HG03565 (cell line): ENCODE data around the gene VPS37B.

Experiments used
- ATAC-seq: cut with Tn5 transposase; IDR thresholded peaks from one replicate; pipeline ENCODE4 v1.9.1; 2021; ENCODE audit warnings: mild to moderate bottlenecking, moderate library complexity; ENCODE audit not compliant: unreplicated experiment

Gene VPS37B

DNA sequence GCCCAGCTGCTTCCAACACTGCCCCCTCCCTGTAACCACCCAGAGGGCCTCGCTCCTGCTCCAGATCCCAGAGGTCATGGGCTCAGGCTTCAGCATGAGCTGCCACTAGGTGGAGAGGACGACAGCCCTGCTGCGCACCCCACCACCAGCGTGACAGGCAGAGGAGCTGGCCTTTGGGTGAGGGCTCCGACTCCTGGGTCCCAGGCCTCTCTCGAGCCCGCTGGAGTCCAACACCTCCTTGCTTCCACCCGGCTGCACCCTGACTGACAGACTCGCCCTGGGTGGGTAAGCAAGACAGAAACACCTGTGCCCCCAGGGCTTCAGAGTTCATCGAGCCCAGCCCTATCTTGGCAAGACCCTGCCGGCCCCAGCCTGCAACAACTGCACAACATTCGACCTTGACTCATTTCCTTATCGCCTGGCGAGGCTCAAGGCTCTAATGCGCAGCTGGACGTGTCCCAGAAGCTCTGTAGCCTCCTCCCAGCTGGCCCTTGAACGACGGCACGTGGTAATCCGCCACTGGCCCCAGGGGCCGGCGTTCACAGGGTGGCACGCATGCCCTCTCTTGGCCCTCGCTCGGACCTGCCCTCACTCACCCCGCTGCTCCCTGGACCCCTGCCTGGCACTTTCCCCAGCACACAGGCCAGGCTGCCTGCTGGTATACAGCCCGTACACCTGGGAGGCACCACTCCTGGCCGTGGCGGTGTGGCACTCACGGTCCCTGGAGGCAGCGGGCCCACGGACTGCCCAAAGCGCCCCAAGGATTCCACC, 28.0 kb downstream of the VPS37B start:
- no peak for ATAC-seq

DNA sequence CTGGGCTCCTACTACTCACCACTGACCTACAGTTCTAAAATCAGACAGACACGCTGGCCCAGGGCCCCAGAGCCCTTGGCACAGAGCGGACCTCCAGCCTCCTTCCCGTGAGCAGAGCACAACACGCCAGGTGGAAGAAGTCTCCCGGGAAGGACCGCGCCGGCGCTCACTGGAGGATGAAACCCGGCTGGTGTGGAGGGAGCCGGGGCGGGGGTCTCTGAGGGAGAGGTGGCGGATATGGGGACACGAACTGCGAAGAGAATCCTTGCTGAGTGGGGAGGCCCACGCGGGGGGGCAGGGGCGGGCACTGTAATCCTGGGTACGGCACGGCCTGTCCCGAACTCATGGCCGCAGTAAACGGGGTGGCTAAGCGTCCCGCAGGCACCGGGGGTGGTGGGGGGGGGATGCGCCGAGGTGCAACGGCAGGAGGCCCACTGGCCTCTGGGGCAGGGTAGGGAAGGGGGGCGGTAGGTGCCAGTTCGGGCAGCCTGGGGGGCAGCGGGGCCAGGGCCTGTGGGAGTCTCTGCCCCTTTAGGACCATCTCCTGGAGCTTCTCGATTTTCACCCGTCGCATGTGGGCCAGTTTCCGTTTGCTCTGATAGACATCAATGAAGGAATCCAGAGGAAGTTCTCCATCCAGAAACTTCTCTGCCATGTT, 28.8 kb downstream of the VPS37B start:
- no peak for ATAC-seq

DNA sequence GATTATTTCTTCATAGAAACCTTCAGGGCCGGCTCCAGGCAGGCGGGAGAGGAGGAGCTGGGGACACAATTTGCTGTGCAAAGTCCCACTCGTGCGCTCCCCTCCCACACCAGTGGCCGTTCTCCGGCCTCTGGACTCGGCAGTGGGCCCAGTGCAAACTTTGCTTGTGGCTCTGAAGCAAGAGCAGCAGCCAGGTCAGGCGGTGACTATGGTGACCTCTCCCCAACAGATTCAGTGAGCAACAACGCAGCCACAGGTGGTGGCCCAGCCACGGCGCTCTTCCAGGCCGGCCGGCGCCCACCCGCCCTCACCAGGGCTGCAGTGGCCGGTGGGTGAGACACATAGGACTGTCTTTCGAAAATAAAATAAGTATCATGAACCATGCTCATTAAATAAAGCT, 29.5 kb downstream of the VPS37B start:
- ATAC-seq: no peak

DNA sequence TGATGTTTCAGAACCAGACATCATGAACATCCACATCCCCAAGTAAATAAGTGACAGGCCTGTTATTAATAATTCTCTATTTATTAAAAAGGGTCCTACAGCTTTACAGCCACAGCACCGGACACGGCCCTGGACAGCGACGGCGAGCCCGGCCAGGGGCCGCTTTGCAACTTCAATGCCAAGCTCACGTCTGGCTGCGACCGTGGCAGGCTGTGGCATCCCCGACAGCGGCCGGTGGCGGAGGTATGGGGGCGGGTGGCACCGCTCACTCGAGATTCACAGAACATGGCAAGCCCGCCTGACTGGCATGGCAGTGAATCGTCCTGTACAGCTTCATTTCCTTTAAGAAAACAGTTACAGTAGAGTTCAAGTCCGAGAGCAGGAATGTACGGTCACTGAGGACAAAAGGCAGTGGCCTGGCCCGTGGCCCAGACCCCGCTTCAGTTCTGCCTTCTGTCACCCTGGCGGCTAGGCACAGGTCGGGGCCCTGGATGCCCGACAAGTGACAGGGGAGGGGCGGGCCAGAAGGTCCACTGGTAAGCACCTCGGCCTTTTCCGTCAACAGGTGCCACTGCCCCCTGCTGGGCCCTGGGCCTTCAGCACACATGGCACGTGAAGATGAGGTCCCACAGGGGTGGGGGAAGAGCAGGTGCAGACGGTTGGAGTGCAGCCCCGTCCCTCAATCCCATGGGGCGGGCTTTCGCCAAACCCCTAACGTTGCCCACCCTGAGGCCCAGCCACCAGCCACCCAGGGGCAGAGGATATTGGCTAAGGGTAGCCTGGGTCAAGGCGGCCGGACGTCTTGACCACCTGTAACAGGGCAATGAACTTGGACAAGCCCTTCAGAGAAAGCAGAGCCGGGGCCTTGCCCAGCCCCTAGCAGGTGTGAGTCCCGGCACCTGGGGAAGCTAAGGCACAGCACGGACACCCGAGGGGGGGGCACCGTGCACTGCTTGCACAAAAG, 30.4 kb downstream of the VPS37B start:
- no peak for ATAC-seq

DNA sequence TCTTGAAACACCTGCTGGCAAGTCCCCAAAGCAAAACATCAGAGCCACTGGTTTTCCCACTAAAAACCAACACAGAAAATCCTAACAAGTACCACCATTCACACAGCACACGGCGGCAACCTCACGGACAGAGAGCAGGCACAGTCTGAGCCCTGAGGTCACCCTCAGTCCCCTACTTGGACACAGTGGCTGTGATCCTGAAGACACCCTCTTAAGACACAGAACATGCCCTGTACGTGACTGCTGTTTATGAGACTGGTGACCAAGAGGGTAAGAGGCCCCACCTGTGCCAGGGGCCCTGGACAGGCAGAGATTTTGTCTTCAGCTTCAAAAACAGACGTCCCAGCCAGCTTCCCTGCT, 31.1 kb downstream of the VPS37B start:
- ATAC-seq: no peak

DNA sequence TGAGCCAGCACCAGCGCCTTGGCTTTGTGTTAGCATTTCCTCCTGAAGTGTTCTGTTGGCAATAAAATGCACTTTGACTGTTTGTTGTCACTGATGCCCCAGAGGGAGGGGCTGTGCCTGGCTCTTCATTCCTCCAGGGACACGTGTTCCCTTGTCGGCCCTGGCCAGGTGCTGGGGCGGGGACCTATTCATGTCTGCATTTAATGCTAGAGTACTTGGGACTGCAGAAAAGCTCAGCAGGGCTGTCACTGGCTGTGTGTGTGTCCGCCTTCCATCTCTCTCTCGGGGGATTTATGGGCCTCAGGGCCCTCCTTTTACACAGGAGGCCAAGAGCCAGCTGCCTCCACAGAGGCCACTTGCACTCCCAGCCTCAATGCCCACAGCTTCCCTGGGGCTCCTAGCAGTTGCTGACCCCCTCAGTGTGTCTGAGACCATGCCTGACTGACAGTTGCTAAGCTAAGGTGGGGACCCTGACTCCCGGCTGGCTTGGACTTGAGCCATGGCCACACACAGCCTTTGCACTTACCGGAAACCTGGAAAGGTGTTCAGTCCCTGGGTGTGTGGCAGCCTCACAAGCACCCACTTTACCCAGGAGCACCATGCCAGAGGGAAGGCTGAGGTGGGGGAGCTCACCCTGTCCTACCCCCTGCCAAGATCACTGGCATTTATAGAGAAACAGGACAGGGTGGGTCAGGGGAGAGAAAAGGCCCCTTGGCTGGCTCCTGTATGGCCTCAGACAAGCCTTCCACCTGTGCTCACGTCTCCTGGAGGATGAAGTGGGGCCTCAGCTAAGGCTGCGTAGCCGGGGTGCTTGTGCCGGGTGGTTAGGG, 32.8 kb downstream of the VPS37B start:
- ATAC-seq: no peak

DNA sequence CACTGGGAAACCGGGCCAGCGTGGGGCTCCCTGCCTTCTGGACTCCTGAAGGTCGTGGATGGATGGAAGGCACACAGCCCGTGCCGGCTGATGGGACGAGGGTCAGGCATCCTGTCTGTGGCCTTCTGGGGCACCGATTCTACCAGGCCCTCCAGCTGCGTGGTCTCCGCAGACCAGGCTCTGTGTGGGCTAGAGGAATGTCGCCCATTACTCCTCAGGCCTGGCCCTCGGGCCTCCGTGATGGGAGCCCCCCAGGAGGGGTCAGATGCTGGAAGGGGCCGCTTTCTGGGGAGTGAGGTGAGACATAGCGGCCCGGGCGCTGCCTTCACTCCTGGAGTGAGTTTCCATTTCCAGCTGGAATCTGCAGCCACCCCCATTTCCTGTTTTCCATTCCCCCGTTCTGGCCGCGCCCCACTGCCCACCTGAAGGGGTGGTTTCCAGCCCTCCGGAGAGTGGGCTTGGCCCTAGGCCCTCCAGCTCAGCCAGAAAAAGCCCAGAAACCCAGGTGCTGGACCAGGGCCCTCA, 33.8 kb downstream of the VPS37B start:
- ATAC-seq: no peak

DNA sequence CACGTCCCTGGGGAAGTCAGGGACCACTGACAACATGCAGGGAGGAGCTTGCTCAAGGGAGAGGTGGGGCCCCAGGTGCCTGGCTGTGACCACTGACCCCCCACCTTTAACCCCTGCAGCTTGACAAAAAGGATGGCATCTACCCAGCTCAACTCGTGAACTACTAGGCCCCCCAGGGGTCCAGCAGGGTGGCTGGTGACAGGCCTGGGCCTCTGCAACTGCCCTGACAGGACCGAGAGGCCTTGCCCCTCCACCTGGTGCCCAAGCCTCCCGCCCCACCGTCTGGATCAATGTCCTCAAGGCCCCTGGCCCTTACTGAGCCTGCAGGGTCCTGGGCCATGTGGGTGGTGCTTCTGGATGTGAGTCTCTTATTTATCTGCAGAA, 34.3 kb downstream of the VPS37B start:
- ATAC-seq: no peak

DNA sequence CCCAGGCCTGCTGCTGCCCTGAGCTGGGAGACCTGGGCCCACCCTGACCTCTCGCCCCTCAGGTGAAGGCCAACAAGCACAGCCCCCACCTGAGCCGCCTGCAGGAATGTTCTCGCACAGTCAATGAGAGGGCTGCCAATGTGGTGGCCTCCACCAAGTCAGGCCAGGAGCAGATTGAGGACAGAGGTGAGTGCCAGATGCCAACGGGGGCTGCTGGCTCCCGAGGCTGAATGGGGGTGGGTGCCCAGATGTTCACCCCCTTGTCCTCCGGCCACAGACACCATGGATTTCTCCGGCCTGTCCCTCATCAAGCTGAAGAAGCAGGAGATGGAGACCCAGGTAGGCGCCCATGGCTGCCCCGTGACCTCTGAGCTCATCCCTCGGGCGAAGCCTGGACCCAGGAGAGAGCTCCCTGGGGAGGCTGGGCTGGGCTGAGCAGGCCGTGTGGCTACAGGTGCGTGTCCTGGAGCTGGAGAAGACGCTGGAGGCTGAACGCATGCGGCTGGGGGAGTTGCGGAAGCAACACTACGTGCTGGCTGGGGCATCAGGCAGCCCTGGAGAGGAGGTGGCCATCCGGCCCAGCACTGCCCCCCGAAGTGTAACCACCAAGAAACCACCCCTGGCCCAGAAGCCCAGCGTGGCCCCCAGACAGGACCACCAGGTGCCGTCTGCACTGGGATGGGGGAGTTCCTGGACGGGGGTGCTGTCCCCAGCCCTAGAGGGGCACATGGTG, 34.9 kb downstream of the VPS37B start:
- ATAC-seq: no peak

DNA sequence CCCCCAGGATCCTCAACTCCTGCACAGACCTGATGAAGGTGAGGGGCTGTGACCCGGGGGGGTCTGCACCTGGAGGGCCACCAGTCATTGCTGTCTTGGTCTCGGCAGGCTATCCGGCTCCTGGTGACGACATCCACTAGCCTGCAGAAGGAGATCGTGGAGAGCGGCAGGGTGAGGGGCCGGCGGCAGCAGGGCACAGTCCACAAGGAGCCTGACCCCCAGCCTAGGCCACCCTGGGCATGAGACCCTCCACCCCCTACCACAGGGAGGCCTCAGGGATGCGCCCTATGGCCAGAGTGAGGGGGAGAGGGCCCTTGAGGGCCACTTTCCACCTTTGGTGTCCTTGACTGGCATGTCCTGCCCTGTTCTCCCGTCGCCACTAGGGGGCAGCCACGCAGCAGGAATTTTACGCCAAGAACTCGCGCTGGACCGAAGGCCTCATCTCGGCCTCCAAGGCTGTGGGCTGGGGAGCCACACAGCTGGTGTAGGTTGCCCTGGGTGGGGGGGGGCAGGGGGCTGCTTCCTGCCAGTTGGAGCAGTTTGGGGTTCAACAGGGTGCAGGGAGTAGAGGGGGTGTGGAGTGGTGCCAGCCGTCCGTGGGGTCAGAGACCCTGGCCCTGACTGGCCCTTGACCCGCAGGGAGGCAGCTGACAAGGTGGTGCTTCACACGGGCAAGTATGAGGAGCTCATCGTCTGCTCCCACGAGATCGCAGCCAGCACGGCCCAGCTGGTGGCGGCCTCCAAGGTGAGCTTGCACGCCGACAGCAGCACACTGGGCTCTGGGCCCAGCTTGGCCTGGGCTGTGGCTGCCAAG, 35.7 kb downstream of the VPS37B start:
- no peak for ATAC-seq

DNA sequence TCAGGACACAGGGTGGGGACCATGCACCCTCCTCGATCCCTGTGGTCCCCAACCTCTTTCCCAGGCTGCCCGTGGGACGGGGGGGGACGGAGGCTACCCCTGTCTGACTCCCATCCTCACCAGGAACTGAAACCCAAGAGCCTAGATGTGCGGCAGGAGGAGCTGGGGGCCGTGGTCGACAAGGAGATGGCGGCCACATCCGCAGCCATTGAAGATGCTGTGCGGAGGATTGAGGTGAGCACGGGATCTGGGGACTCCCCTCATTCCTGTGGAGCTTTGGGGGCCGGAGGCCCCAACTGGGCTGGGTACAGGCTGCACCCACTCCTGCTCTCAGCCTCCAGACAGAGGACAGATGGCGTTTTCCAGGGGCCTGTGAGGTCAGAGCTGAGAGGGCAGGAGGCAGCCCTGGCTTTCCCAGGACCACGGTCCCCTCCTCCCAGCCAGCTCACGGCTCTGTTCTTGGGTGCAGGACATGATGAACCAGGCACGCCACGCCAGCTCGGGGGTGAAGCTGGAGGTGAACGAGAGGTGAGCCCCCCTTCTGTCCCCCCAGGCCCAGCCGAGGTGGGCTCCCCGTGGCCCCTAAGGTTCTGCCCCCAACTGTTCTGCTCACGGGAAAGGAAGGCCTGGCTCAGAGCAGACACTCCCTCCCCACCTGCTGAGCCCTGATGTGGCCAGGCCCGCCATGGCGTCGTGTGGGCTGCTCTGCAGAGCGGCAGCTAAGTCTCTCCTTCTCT, 36.5 kb downstream of the VPS37B start:
- ATAC-seq: no peak

DNA sequence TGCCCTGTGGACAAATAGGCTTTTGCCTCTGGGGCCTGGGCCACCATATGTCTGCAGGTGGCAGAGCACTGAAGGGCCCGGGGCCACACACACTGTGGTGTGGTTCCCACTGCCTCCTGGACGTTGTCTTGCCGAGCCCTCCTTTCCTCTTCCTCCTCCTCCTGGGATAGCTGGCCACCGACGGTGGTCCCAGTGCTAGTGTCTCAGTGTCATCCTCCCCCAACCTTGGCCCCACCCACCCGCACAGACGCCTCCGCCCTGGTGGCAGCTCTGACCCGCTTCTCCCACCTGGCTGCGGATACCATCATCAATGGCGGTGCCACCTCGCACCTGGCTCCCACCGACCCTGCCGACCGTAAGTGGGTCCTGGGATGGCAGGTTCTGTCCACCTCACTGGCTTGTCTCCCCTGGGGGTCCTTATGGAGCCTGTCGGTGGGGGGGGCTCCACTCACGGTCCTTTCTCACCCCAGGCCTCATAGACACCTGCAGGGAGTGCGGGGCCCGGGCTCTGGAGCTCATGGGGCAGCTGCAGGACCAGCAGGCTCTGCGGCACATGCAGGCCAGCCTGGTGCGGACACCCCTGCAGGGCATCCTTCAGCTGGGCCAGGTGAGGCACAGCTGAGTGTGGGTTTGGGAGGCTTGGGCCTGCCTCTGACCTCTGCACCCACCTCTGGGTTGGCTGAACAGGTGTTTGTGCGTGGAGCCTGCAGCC, 37.2 kb downstream of the VPS37B start:
- ATAC-seq: no peak

DNA sequence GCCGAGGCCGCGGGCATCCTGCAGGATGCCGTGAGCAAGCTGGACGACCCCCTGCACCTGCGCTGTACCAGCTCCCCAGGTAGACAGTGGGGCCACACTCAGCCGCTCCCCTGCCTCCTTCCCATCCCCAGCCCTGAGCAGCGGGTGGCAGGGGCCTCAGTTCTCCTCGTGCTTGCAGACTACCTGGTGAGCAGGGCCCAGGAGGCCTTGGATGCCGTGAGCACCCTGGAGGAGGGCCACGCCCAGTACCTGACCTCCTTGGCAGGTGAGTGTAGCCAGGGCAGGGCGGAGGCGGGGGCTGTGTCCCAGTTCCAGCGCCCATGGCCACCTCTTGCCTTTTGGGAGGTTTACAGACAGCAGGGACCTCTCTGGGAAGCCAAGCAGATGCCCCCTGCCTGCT, 37.8 kb downstream of the VPS37B start:
- no peak for ATAC-seq

DNA sequence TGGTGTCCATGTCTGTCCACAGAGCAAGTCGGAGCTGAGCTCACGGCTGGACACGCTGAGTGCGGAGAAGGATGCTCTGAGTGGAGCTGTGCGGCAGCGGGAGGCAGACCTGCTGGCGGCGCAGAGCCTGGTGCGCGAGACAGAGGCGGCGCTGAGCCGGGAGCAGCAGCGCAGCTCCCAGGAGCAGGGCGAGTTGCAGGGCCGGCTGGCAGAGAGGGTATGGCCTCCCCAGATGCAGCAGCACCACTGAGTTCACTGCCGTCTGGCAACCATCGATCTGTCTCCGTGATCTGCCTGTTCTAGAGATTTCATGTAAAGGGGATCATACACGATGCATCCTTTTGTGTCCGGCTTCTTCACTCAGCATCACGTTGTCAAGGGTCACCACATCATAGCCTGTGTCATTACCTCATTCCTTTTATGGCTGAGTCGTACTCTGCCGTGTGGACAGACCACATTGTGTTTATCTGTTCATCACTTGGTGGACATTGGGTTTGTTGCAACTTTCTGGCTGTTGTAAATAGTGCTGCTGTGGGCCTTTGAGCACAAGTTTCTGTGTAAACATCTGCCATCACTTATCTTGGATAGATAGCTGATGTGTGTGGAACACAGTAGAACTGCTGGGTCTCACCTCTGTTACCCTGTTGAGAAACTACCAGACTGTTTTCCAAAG, 38.8 kb downstream of the VPS37B start:
- ATAC-seq: no peak

DNA sequence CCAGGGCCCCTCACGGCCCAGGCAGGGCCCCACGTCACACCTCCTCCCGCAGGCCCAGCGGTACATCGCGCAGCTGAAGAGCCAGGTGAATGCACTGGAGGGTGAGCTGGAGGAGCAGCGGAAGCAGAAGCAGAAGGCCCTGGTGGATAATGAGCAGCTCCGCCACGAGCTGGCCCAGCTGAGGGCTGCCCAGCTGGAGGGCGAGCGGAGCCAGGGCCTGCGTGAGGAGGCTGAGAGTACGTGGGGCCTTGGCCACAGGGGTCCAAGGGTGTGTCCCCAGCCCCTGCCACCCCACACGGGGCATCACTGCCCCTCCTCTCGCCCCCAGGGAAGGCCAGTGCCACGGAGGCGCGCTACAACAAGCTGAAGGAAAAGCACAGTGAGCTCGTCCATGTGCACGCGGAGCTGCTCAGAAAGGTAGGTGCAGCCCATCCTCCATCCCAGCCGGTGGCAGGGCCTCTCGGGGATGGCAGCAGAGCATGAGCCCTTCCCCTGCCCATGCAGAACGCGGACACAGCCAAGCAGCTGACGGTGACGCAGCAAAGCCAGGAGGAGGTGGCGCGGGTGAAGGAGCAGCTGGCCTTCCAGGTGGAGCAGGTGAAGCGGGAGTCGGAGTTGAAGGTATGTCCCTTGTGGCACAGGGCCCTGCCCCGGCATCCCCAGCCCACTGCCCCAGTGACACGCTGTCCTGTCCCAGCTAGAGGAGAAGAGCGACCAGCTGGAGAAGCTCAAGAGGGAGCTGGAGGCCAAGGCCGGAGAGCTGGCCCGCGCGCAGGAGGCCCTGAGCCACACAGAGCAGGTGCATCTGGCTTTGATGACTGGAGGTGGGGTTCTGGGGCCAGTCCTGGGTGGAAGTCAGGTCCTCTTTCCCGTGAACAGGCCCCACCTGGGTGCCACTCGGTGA, 39.7 kb downstream of the VPS37B start:
- no peak for ATAC-seq
